ENCODE data around the gene GALNT2.

DNA sequence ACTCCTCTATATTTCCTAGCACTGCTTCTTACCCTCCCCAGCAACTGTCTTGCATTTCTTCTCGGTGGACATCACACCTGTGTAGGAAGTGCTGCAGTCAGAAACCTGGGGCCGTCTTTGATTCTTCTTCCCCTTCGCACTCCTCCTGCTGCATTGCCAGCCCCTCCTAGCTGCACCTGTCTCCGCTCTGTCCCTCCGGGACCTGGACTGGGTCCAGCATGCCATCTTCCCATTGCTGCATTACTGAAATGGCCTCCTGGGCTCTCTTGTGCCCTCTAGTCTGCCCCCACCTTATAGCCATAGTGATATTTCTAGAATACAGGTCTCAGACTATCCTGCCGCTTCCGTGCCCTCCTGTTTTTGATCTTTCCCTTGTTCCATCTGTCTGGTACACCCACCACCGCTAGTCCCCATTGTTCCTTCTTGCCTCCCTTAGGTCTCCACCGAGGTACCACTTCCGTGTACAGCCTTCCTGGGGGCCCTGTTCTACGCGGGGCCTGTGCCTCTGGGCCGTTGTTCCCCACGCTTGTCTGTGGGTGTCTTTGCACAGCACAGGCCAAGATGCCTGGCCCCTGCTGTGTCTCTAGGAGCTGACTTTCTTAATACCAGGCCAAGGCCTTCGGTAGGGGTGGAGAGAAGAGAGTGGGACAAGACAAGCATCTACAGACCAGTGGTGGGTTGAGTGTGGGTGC lies 107.6 kb downstream of the GALNT2 start:
- TF ChIP-seq YY1 (IDR thresholded peaks at IDR 0.05; ENCODE audit: insufficient read depth, insufficient read length) = no peak
- TF ChIP-seq ZNF274 (IDR thresholded peaks at IDR 0.05; ENCODE audit: low read depth, low read length) = no peak
